ENCODE measurements around the gene ACKR1.

The ACKR1 gene

GRCh38 chr1:159204161-159205141 is at the start of gene ACKR1:
TSS of gene ACKR1 (plus strand) at chr1:159204875. CDS start at chr1:159204960, 85 bp downstream.
- Histone ChIP-seq H3K27me3 (ENCODE audit: control insufficient read depth, insufficient read depth, low read length) (no peaks in the 10 kb centered on the region), H3K36me3 (ENCODE audit: control insufficient read depth, insufficient read depth, low read length) (no peaks in the 10 kb centered on the region), H3K4me2 (ENCODE audit: low read length) (no peak within 1 kb of the TSS), H3K79me2 (no peaks in the 10 kb centered on the region), H3K4me1 (no peaks in the 10 kb centered on the region), H3K4me3 (ENCODE audit: low read depth, low read length) (no peak within 1 kb of the TSS), H2AFZ (no peak within 1 kb of the TSS), H3K9ac (no peak within 1 kb of the TSS), H3K9me3 (ENCODE audit: control insufficient read depth, low read length) (no peaks in the 10 kb centered on the region), H3K27ac (no peak within 1 kb of the TSS)
- TF ChIP-seq CTCF (IDR thresholded peaks at IDR 0.05): no peak

GRCh38 chr1:159161001-159161718 is 43.5 kb upstream of the ACKR1 start:
- Histone ChIP-seq H3K9me3 (ENCODE audit: control insufficient read depth, low read length) (no peaks in the 10 kb centered on the region), H2AFZ (peak overlapping the region; percentile 42), H3K79me2 (no peaks in the 10 kb centered on the region), H3K4me2 (ENCODE audit: low read length) (no peak overlapping the region), H3K4me3 (ENCODE audit: low read depth, low read length) (no peak overlapping the region), H3K27ac (no peak overlapping the region), H3K9ac (no peak overlapping the region), H3K36me3 (ENCODE audit: control insufficient read depth, insufficient read depth, low read length) (no peaks in the 10 kb centered on the region), H3K4me1 (no peaks in the 10 kb centered on the region), H3K27me3 (ENCODE audit: control insufficient read depth, insufficient read depth, low read length) (no peaks in the 10 kb centered on the region)
- peak; percentile 73 for TF ChIP-seq CTCF (IDR thresholded peaks at IDR 0.05)

GRCh38 chr1:159161719-159162026 is 43.0 kb upstream of the ACKR1 start:
- Histone ChIP-seq H3K4me1 (no peaks in the 10 kb centered on the region), H2AFZ (no peak overlapping the region), H3K79me2 (no peaks in the 10 kb centered on the region), H3K27me3 (ENCODE audit: control insufficient read depth, insufficient read depth, low read length) (no peaks in the 10 kb centered on the region), H3K4me3 (ENCODE audit: low read depth, low read length) (no peak overlapping the region), H3K4me2 (ENCODE audit: low read length) (no peak overlapping the region), H3K36me3 (ENCODE audit: control insufficient read depth, insufficient read depth, low read length) (no peaks in the 10 kb centered on the region), H3K9me3 (ENCODE audit: control insufficient read depth, low read length) (no peaks in the 10 kb centered on the region), H3K9ac (no peak overlapping the region), H3K27ac (no peak overlapping the region)
- TF ChIP-seq CTCF (IDR thresholded peaks at IDR 0.05): no peak

GRCh38 chr1:159162516-159163265 is 42.0 kb upstream of the ACKR1 start:
- no peak overlapping the region for H3K4me2 ChIP-seq (ENCODE audit: low read length)
- no peak for TF ChIP-seq CTCF (IDR thresholded peaks at IDR 0.05)
- H3K27ac ChIP-seq: no peak overlapping the region
- H3K27me3 ChIP-seq (ENCODE audit: control insufficient read depth, insufficient read depth, low read length): no peaks in the 10 kb centered on the region
- no peaks in the 10 kb centered on the region for H3K79me2 ChIP-seq
- no peak overlapping the region for H3K9ac ChIP-seq
- H3K9me3 ChIP-seq (ENCODE audit: control insufficient read depth, low read length): no peaks in the 10 kb centered on the region
- H3K36me3 ChIP-seq (ENCODE audit: control insufficient read depth, insufficient read depth, low read length): no peaks in the 10 kb centered on the region
- no peaks in the 10 kb centered on the region for H3K4me1 ChIP-seq
- no peak overlapping the region for H3K4me3 ChIP-seq (ENCODE audit: low read depth, low read length)
- no peak overlapping the region for H2AFZ ChIP-seq
